HG03520 (cell line): ENCODE results near the gene BTBD16.

Experiments
- ATAC-seq: cut with Tn5 transposase; IDR thresholded peaks from one replicate; pipeline ENCODE4 v1.9.1; 2021; ENCODE audit warnings: mild to moderate bottlenecking, moderate library complexity; ENCODE audit not compliant: unreplicated experiment

The BTBD16 gene

DNA sequence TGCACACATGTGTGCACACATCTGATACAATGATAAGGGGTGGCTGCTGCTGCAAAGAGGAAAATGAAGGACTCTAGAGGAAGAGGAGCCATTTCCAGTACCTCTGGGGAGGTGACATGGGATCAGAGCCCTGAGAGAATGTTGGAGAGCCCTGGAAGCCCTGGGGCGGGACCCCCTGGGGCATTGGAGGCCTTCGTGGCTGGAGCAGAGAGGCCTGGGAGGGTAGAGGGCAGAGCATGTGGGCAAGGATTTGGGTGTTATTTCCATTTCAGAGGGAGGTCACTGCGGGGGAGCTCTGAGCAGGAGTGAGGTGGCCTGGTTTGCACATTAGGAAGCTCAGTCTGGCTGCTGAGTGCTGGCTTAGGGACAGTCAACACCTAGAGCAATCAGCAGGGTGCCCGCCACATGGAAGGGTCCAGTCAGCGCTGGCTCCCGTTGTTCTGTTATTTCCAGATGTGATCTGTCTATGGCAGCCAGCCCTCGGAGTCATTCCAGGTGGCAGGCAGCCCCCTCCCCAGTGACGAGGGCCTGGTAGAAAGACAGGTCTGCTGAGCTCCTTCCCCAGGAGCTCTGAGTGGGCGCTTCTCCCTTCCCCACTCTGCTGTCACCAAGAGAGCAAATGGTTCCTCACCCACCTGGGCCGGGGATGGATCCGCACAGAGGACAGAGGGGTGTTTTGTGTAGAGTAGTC is 24.1 kb upstream of the BTBD16 start:
- ATAC-seq: no peak

DNA sequence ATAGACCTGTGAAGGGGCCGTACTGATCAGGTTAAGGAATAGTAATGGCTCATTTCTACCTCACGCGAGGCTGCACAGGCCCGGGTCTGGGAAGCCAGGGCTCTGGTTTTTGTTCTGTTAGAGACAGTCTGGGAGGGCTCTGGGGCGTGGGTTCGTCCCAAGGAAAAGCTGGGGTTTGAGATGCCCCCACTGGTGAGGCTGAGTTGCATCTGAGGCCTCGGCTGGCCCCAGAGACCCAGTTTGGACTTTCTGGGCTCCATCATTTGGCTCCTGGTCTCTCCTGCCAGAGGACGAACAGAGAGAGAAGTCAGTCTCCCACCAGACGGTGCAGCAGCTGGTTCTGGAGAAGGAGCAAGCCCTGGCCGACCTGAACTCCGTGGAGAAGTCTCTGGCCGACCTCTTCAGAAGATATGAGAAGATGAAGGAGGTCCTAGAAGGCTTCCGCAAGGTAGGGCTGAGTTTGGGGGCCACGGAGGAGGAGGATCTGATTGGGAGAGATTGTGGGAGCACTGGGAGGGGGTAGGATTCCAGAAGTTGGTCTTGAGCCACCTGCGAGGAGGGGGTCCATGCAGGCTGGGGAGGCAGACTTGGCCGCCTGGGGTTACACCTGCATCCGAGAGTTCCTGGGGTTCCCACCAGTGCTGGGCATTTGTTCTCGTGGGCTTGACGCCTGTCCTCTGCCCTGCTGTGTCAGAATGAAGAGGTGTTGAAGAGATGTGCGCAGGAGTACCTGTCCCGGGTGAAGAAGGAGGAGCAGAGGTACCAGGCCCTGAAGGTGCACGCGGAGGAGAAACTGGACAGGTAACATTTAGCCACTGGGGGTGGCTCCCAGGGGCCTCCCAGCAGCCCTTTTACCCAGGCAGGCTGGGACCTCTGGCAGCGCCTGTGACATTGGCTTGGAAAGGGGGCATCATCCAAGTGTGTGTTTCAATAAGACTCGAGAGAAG is 22.5 kb upstream of the BTBD16 start:
- ATAC-seq: no peak

DNA sequence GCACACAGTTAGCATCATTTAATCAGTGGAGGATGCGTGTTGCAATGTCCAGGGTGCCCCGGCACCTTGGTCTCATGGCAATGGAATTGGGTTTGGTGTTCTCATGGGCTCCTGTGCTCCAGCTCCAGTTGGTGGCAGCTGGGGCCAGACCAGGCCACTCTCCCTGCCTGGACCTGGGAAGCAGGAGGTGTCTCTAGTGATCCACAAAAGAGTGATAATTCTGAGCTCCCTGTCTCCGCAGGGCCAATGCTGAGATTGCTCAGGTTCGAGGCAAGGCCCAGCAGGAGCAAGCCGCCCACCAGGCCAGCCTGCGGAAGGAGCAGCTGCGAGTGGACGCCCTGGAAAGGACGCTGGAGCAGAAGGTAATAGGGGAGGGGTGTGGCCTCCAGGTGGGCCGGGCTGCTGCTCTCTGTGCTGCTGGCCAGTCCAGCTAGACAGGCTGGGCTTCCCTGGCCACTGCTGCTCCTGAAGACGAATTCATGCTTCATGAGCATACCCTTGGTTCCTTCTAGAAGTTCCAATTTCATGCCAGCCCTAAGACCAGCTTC is 21.7 kb upstream of the BTBD16 start:
- no peak for ATAC-seq

DNA sequence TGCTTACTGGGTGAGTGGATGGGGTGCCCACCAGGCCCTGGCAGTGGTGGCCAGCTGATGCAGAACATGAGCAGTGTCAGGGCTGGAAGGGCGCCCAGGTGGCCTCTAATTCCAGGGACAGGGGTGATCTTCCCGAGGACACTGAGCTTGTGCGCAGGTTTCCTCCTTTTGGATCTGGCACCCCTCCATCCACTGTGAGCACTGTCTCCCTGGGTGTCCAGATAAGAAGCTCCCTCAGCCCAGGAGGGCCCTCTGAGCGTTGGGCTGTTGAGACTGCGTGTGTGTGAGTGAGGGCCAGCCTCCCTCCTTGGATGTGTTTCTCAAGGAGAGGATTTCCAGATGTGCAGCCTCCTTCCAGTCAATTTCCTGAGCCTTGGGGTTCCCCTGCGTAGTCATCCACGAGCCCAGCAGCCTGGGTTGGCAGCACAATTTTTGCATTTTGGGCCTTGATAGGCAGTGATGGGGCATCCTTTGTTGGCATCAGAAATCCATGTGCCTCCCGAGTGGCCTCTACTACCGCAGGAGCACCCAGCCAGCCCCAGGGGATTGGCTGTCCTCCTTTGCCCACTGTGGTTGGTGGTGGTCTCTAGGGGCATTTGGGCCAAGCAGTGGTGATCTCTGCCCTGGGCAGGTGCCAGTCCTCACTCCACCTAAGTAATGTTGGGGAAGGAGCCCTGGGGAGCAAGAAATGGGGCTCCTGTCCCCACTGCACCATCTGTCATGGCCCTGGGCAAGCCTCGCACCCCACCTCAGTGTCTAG is 20.9 kb upstream of the BTBD16 start:
- ATAC-seq: no peak

DNA sequence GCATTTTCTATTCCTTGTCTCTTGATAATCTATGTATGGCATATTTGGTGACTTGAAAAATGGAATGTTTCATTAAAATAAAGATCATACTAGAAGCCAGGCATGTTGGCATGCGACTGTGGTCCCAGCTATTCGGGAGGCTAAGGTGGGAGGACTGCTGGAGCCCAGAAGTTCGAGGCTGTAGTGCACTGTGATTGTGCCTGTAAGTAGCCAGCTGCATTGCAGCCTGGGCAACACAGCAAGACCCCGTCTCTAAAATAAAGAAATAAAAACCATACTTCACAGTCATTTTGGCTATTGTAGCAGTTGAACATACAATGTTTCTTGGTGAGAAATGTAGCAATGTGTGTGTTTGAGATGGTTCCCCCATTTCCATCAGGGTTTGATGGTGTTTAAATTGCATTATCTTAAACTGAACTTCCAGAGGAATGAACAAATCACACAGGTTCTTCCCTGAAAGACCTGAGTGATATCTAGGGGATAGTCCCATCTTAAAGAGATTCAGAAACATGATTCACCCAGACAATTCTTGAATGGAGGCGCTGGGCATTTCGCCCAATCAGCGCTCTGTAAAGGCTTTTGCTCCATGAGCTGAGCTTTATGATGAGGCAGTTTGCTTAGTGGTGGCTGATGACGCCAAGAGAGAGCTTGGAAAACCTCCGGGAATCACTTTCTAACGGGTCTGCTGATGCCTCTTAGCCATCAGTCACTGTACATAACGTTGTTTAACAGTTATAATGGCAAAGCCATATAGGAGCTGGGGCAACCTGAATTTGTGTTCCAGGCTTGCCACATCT is 19.4 kb upstream of the BTBD16 start:
- no peak for ATAC-seq

DNA sequence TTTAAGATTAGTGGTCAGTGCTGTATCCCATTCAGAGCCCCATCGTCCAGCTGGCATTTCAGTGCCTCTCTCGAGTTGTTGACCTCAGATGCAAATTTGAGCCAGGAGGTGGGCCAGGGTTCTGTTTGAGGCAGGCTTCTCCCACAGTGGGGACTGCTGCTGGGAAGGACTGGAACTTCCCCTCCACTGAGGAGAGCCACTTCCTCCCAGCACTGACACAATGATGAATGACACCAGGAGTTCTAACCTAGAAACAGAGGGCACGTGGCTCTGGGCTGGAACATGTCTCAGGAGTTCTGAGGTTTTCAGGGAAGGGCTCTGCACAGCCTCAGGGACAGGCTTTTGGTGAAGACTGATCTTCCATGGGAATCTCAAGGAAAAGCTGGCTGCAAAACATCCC is 18.3 kb upstream of the BTBD16 start:
- no peak for ATAC-seq

DNA sequence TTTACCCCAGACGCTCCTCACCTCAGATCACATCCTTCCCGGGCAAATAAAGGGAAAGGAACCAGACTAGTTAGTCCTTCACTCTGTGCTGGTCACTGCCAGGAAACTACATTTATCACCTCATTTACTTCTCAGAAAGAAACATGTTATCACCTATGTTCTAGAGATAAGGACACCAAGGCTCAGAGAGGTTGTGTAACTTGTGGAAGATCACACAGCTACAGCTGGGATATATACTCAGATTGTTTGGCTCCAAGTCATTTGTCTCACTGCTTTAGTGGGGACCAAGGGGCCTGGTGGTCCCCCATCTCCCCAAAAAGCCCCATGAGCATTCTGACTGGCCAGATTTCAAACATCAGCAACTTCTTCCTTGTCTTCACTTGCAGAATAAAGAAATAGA is 17.5 kb upstream of the BTBD16 start:
- no peak for ATAC-seq

DNA sequence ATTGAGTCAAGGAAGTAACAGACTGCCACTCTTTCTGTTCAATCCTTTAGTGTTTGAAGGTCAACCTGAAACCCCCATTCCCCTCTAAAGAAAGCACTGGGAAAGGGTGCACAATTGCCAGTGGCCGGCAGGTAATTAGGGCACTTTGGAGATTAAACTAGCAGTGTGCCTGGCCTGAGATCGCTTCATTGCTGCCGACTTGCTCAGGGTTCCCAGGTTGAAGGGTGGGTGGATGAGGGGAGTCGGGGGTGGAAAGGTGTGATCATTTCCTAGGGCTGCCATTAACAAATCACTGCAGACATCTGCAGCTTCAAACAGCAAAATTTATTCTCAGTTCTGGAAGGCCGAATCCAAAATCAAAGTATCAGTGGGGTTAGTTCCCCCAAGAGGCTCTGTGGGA is 16.3 kb upstream of the BTBD16 start:
- no peak for ATAC-seq

DNA sequence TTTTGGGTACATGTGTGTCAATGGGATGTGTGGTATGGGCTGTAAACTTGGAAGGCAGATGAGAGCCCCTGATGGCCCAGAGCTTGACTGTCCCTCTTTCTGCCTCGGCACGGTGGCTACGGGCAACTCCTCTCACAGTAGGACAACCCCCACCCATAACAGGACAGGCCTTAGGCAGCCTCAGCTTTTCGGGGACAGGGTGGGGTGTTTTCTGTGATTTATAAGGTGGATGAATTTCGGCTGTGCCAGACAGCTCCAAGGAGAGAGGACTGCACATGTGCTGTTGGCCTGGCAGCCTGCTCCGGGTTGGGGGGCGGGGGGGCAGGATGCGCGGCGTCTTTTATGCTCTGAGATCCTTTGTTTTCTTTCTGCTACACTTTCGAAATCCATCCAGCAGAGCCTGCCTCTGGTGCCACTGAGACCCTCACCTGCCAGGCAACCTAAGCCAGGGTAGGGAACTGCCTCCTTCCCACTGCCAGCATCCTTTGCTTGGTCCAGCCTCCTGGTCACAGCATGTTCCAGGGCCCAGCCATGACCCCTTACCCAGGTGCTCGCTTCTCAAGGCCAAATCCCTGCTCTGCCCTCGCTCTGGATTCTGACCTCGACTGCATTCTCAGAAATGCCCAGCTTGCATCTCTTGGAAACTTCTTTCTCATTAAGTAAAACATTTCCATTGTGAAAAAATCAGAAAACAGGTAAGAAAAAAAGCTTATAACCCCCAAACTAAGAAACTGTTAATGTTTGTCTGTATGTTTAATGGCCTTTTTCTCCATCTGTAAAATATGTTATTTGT is 15.4 kb upstream of the BTBD16 start:
- no peak for ATAC-seq

DNA sequence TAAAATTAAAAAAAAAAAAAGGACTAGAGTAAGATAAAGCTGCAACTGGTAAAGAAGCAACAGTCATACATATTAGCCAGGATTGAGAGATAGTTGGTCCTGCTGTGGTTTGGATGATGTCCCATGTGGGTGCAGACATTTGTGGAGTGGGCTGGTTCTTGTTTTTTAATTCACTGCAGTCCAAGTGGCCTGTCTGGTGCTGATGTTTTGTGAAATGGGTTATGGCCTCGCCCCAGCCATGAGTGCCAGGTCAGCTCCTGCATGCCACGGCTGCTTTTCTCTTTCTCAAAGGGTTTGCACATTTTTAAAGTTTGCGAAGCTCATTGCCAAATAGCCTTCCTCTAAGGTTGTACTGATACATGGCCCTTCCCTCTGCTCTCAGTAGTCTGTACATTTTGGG is 14.1 kb upstream of the BTBD16 start:
- ATAC-seq: no peak

DNA sequence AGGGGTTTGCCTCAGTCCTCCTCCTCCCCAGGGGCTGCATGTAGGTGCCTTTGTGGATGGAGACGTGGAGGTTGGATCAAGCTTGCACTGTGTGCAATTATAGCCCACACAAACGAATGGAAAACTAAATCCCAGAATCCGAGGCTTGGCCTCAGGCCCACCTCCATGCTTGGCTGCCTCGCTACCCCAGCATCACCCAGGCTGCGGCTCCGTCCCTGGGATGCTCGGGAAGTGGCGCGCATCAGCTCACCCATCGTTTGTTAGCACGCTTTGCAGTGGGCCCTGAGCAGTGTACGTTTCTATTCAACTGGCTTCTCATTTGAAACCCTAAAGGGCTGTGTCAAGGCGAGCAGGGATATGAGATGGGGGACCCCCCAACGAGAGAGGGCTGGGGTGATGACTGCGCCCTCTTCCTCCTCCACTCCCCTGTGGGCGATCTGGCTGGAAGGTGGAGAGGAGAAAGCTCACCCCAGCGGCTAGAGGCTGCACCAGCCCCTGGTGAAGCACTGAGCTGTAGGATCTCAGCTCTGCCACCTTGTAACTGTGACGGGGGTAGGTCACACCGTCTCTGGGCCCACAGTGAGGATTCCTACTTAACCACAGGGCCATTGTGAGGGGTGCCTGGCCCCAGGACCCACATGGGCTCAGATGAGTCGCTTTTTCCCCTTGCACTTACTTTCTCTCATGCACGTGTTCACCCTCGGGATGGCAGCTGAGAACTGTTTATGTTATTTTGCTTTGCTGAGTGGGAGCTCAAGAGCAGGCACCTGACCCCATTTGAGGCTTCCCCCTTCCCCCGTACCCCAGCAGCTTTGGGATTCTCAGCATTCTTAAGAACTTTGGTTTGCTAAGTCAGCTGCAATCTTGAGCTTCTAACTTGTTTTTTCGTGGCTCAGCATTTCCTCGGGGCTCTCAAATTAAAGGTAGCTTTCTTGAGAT is 12.7 kb upstream of the BTBD16 start:
- ATAC-seq: no peak

DNA sequence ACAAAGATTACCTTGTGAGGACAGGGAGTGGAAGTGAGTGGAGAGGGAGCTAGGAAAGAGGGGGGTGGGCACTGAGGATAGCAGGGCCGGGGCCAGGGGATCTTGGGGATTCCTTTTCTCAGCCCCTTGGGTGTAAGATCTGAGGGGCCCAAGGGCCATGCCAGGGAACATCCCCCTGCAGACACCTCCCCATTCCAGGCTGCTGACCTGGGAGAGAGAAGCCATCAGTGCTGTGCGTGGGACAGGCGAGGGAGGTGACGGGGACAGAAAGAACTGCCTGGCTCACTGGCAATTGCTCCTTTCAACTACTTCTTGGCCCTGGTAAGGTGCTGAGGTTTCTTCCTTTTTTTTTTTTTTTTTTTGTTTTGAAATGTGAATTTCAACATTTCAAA is 12.0 kb upstream of the BTBD16 start:
- no peak for ATAC-seq

DNA sequence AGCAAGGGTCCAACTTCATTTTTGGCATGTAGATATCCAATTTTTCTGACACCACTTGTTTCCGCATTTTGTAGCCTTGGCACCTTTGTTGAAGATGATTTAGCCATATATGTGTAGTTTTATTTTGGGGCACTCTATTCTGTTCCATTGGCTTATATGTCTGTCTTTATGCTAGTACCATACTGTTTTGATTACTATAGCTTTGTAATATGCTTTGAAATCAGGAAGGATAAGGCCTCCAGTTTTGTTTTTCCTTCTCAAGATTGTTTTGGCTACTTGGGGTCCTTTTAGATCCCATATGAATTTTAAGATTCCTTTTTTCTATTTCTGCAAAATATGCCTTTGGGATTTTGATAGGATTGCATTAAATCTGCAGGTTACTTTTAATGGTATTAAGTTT is 9.5 kb upstream of the BTBD16 start:
- no peak for ATAC-seq

DNA sequence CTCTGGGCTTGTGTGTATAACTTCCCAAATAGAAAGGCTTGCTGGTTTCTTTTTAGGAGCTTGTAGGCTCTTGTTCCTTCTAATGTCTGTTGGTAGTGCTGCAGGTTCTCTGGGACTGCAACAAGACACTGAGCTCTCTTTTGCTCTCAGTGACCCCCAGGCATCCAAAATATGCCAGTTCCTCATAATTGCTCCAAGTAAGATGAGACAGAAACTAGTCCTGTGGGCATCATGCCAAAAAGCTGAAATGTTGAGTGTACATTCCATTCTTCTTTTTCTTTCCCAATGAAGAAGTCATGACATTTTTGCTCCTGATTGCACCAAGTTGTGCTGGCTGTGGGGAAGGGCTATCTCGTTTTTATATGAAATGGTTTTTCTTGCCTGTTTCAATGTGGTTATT is 7.1 kb upstream of the BTBD16 start:
- no peak for ATAC-seq

DNA sequence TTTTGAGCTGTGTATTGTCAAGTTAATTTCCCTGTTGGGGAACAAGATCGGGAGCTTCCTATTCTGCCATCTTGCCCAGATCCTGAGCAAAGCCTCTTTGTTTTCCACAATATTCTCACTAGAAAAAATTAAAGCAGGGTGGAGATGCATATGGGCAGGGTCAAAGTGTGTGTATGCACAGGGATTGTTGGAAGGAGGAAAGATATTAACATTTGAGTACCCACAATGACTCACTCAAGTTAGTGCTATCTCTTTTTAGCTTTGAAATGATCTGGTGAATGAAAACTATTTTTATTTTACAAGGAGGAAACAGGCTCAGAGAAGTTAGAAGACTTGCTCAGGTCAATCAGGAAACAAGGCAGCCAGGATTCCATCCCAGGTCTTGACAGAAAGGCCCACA is 6.7 kb upstream of the BTBD16 start:
- no peak for ATAC-seq

DNA sequence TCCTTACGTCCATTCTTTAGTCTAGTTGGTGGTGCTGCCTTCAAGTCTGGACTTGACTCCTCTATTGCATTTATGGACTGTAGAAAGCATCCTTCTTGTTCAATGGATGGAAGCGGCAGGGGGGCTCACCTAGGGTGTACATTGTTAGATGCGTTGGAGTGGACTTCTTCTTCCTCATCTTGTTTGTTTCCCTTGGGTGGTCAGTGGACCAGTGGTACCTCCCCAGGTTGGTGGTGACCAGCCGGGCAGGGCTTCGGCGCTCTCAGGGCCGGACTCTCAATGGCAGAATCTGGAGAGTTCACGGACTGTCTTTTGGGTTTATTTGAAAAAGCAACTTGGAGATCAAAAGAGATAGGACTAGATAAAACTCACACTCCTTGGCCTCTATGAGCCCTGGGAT is 6.2 kb upstream of the BTBD16 start:
- ATAC-seq: no peak

DNA sequence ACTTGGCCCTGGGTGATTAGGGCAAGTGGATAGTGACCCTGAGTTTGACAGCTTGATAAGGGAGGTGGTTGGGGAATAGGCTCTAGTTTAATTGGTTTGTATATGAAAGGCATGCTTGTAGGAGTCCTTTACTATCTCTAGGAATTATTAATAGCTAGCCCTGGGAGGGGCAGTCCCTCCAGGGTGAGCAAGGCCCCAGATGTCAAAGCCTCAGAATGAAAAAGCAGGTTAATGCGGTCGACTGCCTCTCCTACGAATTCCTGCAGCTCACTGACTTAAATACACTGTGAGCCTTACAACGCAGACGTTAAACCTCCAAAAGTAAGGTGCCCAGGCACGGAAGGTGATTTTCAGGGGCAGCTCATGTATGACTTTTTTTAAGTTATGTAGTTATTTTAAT is 5.2 kb upstream of the BTBD16 start:
- no peak for ATAC-seq

DNA sequence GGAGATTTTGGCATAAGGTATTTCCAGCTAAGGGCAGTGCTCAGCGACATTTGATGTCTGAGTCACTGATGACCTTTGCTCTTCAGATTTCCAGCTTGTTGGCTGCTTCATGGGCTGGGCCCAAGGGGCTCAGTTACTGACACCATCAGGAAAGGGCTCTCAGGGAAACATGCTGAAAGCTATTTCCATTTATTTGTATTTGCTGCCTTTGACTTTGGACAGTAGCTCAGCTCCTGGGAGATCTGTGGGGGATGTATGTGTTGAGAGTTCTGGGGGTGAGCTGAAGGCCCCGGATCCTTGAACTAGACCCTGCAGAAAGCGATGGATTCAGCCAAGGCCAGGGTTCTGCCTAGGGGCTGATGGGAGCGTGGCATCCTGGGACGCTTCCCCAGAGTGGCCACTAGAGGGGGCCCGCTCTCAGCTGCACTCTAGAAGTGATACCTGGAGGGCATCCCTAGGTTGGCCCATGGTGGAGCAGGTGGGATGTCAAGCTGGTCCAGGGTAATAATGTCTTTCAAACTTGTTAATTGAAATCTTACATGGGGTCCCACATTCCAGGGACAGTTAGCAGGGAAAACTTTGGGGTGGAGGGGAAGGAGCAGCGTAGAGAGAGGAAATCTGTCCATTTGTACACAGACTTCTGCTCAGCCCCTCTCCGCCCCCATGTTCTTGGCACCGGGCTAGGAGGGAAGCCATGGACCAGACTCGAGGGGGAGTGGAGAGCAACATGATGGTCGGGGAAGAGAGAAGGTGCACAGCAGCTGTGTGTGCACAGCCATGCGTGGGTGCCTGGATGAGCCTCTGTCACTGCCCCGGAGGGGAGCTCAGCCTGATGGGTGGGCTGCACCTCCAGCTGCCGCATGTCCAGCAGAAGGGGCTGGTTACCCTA is 3.0 kb upstream of the BTBD16 start:
- ATAC-seq: peak; percentile 72
